Stimulated activated CD4-positive, alpha-beta T cell treated with anti-CD3 and anti-CD28 coated beads, TNF-alpha, amount 100 ng/mL, for 4 hours (primary cell): ENCODE data around the gene LDLRAD3.

Experiments used
- DNase-seq, 3 experiments: peaks; one replicate each; pipeline ENCODE4 v3.0.0-alpha.2; 2020; ENCODE audit warnings: low read depth in 3 of 3

The LDLRAD3 gene

DNA sequence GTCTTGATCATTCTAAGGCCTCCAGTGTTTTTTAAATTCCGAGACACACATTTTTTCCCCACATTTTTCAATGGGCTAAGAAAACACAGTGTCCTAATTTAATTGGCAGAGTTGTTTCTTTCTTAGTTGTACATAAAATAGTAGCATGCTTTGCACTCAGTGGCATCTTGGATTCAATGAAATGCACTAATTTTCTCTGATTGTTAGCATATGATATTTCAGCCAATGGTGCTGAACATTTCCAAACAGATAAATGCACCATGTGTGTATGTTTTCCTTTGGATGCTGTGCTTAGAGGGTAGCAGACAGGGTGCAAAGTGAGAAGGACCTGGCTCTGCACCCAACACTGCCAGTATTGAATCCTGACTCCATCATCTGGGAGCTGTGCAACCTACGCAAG lies 103.5 kb downstream of the LDLRAD3 start:
- no peak for DNase-seq

DNA sequence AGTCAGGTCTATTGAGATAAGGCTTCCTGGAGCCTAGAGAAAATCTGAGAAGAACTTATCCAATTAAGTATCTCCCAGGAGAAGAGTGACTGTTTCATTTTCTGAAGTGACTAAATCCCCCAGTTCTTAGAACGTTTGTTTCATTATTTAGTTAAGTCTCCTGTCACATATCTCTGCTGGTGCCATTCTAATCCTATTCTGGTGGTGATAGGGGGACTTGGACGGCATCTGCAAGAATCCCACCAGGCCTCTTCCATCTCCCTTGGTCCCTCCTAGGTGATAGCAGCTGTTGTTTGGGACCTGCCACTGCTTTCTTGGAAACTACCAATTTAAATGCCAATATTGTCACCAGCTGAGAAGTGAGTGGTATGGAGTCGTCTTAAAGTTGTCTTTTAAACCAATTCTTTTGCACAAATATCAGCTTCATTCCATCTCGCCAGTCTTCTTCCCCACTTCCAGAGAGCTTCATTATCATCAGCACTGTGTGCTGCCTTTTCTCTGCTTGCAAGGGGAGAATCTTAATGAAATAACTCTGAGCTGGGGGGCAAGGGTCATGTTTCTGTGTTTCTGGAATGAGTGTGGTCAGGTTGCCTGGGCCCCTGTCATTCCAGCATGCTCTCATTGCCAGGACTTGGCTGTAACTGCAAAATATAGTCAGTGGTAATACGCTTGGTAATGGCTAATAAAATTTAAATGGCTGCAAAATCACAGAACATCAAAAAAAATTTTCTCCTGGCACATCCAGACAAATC lies 104.8 kb downstream of the LDLRAD3 start:
- no peak for DNase-seq

DNA sequence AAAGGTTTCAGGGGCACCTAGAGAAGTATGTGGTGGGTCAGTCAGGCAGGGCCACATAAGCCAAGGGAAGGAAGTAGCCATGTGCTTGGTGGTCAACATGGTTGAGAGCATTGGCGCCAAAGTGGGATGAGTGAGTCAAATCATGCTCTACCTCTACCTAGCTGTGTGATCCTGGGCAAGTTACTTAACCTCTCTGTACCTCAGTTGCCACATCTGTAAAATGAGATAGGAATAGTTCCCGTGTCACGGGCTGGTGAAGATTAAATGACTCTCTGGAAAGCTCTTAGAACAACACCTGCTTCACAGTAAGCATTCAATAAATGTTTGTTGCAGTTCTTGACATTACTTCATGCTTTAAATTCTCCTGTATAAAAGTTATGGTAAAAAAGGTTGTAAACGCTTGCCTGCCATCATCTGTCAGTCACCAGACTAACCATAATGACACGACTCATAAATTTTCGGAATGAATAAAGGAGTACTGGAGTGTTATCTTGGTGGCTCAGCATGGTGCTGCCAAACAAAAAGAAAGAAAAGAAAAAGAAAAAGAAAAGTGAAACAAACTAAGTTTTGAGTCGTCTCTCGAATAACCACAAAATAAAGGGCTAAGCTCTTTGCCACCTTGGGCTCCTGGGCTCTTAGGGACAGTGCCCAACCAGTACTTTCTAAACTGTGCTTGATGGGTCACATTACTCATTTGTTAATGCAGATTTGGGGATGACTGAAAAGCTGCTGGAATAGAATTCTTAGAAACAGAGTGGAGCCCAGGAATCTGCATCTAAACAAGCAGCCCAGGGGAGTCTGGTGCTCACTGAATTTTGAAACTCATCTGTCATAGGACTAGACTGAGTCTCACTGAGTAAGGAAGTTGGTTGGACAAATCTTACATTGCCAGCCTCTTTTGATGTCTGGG lies 107.6 kb downstream of the LDLRAD3 start:
- no peak for DNase-seq

DNA sequence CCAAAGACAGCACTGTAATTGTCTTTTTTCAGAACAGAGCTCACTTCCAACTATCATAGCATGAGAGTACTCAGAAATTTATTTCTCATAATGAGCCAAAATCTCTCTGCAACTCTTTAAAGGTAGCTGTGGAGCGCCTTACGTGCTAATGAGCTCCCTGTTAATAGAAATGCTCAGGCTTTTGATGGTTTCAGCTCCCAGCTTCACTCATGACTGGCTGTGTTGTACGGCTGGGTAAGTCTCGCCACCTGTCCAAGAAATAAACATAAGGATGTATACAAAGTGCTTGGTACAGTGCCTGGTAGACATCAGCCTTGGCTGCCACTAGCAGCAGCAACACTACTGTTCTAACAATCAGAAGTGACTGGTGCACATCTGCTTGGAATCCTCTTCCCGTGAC lies 109.4 kb downstream of the LDLRAD3 start:
- DNase-seq = no peak

DNA sequence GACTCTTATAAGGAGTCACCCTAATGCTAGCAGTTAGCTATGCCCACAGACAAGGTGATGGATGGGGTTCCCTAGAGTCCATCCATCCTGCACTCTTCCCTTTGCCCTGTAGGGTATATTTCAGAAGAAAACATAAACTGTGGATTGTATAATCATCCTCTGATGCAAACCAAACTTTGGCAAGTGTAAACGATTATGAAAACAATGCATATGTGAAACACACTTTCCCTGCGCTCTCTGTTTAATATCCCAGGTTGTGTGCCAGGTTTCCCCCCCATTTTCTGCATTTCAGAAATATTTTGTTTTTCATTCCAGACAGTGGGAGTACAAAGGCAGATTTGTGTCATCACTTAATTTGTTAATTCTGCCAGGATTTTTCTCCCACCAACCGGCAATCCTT lies 110.0 kb downstream of the LDLRAD3 start:
- DNase-seq = no peak

DNA sequence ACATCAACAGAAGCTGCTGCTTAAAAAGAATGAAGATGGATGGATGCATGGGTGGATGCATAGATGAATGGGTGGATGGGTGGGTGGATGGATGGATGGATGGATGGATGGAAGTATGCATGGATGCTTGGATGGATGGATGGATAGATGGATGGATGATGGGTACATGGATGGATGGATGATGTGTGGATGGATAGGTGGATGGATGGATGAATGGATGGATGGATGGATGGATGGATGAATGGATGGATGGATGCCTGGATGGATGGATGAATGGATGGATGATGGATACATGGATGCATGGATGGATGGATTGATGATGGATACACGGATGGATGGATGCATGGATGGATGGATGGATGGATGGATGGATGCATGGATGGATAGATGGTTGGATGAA lies 110.8 kb downstream of the LDLRAD3 start:
- no peak for DNase-seq

DNA sequence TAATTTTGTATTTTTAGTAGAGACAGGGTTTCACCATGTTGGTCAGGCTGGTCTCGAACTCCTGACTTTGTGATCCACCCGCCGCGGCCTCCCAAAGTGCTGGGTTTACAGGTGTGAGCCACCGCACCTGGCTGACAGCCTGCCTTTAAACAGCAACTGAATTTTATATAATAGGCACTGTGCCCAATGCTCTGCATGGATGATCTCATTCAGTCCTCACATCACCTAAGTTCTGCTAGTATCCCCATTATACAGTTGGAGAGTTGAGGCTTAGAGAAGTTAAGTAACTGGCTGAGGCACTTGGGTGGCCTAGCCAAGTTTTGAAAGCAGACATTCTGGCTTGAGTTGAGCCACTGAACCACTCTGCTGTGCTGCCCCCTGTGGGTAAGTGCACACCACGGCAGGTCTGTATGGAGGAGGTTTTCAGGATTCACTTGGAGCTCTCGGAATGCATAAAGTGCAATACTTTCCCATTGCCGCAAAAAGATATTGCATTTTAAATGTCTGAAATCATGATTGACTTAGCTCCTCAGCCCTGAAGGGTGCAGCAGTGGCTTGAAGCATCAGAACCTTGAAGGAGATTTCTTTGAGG lies 112.4 kb downstream of the LDLRAD3 start:
- no peak for DNase-seq

DNA sequence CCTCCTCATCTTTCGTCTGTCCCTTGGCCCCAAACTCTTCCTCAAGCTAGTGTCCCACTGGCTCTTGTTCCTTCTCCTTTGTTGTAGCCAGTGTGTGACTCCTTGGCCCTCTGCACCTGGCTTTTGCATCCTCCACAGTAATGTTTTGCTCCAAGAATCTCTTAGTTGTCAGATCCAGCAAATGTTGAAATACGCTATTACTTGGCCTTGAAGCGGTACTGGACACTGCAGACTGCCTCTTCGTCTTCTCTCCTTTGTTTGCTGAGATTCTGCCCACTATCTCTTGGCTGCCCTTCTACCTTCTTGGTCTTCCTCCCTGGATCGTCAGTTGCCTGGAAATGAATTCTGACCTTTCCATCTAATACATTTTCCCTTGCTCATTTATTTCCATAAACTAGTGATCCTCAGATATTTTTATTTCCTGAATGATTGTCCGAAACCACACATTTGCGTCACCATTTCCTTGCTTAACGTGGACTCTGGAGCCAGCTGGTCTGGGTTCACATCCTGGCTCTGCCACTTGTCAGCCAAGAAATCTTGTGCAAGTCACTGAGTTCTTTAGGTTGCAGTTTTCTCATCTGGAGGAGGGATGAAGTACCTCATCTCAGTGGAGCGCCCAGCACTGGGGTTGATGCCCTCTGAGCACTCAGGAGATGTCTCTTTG lies 113.6 kb downstream of the LDLRAD3 start:
- DNase-seq = no peak

DNA sequence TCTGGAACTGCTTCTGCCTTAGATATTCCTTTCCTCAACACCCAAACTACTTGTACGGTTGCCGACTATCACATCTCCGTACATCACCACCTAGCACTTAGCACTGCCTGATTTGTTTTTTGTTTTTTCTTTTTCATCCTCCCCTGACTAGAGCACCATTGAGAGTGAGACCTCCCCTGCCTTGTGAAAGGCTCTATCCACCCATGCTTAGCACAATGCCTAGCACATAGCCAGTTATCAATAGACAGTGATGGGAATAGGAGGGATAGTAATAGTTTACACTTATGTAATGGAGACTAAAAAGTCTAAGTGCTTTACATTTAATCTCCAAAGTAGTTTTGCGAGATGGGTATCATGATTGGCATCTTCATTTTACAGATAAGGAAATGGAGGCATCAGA lies 115.8 kb downstream of the LDLRAD3 start:
- DNase-seq = no peak

DNA sequence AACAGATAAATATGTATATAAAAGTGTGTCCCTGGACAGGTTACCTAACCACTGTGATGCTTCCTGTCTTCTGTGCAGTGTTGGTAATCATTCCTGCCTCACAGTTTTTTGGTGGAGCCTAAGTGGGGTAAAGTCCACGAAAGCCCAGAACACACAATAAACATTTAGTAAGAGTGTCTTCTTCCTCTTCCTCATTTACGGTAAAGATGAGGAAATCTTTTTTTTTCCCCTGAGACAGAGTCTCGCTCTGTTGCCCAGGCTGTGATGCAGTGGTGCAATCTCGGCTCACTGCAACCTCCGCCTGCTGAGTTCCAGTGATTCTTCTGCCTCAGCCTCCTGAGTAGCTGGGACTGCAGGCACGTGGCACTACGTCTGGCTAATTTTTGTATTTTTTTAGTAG lies 117.1 kb downstream of the LDLRAD3 start:
- DNase-seq = no peak

DNA sequence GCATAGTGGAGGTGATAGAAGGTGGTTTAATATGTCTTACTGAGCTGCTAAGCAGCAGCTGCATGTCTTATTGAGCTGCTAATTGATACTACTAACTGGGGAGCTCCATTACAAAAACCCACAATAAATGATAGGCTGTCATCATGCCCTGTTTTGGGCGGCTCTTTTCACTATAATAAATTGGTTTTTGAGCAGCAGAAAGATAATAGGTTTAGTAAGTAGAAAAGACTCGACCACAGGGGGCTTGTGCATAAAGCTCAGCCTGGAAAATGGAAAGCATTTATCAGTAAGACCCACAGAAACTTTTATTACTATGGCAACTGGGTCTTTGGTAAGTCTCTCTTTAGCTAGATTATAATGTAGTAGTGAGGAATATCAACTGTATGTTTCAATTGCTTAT lies 117.6 kb downstream of the LDLRAD3 start:
- DNase-seq = no peak

DNA sequence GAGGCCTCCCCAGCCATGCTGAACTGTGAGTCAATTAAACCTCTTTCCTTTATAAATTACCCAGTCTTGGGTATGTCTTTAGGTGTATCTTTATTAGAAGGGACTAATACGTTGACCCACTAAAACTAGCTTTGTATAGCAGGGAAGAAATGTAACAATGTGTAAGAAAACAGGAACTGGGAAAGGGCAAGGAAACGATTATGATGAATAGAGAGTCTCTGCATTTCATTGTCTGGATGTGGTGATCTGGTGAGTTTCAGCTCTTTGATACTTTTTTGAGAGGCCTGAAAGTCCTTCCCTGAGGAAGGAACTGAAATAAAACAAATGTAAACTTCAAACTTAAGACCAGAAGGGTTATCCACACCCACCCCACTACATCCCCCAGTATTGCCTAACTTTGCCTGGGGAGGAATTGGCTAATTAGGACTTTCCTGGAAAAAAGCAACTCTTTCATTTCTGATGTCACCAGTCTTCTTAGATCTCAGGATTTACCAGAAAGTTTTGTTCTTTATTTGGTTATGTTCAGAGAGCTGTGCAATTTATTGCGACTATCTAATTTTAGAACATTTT lies 119.0 kb downstream of the LDLRAD3 start:
- no peak for DNase-seq

DNA sequence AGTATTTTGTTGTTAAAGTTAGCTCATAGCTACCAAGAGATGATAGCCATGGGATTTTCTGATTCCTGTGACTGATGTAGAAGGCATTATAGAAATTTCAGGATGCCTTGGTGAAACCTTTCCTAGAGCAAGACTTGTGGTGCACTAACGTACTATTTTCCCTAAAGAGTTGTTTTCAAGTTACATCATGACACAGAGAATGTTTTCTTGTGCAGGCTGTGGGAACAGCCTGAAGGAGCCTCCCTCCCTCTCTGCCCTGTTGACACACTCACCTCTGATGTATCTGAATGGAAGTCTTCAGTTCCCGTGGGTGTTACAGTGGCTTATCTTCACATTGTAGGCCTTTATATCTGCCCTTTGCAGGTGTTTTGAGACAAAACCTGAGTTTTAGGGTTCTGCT lies 121.6 kb downstream of the LDLRAD3 start:
- DNase-seq = no peak

DNA sequence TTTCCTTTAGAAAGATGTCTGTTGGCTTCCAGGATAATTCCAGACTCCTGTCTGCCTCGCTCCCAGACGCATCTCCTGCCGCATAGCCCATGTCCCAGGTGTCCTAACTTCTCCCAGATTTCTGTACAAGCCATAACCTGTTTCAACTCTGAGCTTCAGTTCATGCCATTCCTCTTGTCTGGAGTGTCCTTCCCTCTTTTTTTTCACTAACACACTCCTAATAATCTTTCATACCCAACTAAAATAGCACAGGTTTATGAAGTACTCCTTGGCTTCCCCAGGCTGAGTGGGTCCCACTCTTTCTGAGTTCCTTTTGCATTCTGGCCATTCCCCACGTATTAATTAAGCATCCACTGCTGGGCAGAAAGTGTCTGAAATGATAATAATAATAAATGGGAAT lies 123.0 kb downstream of the LDLRAD3 start:
- no peak for DNase-seq

DNA sequence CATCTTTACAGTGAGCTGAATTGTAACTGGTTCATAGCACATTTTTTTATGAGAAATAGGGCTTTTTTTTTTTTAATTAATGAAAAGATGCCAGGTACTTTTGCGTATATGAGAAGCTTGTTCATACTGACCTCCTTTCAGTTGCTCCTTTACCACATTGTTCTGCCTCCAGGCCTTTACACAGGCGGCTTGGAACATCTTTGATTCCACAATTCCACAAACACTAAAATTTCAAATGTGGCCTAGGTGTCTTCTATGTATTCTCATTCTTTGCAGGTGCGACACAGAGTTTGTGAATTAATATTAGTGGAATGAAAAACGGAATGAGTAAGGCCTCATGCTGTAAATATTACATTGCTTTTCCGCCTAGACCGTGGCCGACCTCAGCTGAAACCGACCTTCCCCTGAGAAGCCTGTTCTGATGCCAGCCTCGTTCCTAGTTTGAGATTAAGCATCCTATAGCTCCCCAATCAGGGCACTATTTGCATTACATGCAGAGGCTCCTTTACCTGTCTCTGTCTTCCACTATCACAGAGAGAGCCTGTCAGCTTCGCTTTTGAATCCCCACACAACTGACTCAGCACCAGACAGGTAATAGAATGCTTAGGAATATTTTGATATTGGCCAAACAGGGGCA lies 125.8 kb downstream of the LDLRAD3 start:
- DNase-seq = no peak

DNA sequence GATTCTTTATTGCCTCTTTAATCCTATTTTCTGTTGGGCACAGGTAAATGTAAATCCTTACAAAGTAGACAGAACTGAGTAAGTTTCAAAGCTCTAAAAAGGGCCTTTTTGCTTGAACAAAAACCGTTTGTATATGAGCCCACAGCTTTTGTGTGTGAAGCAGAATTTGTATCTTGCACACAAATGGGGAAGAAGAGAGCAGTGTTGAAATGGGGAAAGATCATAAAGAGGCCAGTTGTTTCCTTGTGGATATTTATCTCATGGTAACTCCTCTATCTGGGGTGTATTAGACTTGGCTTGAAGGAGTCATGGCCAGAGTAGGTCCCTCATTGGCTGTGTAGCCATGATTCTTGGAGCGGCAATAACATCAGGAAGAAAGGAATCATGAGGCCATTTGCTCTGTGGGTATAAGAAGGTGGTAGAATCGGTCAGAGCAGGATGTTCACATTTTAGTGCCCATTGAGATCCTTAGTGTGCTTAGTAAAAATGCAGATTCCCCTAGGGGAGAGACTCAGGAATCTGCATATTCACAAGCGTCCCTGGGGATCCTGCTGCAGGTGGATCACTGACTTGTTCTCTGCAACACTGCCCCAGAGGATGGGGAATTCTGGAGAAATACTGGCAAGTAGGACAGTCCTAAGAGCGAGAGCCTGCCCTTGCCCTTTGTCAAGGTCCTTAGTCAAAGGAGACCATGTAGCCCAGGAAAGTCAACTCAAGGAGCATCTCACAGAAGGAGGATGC lies 126.5 kb downstream of the LDLRAD3 start:
- no peak for DNase-seq

DNA sequence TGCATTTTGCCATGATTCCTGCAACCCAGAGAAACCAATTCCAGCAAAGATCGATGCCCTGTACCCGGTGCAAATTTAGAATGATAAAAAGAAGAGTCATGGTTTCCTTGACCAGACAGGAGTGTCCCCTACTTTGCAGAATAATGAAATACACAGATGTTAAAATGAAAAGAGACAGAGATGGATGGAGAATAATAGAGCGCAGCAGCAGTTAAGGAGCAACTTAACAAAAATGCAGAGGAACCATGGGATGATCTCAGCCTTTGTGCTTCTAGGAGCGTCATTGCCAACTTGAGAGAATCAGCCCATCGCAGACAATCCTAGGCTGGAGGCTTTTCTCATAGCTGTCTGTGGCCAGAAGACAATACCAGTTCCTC lies 127.1 kb downstream of the LDLRAD3 start:
- DNase-seq = no peak

DNA sequence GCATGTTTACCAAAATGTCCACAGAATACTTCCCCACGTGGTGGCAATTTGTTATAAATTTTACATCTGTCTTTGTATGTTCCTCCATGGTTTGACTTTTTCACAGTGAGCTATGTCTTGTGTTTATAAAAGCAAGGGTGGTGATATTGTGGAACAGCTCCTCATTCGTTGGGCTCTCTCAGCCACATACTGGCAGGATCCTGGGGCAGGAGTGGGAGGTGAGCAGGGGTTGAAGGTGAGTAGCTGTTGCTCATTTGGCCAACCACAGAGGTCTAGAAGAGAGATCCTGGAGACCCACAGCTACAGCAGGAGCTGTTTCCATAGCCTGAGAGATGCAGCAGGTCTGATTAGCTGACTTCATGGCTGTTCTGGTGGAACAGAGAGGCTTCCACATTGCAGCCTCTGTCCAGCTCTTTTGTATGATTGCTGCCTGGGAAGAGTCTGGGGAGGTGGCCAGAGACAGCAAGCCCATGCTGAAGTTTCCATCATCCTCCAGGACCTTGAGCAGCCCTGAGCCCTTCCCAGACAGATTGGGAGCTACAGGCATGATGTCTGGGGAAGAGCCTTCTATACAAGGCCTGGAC lies 128.1 kb downstream of the LDLRAD3 start:
- DNase-seq = no peak

DNA sequence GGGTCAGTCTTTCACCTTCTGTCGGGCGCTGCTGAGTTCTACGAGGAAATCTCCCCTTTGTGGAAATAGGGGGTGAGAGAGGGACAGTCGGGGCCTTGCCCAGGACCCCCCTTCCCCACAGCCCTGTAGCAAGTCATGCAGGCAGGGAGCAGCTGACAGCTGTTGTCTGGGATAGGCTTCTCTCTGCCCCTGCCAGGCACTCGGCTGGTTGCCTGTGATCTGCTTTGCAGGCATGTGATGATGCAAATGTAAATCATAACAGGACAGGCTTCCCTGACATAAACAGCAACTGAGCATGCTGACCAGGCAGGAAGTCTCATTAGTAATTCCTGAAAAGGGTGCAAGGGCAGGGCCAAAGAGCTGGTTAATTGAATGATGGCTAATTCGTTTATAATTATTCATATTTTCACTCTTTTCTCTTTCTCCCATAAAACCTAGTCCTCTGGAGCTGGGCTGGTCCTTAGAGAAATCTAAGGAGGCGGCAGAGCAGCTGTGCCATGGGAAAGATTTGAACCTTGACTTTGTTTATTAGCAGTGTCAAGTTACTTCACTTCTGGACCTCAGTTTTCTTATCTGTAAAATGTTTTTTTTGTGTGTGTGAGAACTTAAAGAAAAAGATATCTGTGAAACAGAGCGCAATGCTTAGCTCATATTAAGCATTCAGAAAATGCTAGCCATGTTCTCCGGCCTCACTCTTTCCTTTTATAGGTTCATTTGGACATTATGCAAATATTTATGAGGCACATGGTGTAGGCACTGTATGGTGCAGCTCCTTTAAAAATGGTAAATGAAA lies 129.7 kb downstream of the LDLRAD3 start:
- DNase-seq = no peak
